ENCODE results near the gene MYO5A.

Gene MYO5A

DNA sequence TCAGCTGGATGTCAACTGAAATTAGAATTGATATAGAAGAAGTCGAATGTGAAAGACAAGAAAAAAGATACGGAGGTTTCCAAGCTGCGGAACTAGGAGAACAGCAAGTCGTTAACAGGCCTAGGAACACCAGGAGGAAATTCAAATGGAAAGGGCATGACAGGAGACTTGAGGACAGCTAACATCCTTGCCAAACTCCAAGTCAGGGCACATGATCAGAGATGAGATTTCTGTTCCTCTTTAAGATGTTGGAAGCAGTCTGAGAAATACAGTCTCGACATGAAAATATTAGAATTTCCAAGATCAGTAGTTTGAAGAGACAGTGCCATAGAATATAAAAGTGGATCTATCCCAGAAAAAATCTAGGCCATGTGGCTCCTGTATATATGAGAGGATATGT, 5.0 kb downstream of the MYO5A start:
- no peak for DNase-seq (ENCODE audit: low read depth in 2 of 2)
- no peak overlapping the region for H3K4me3 ChIP-seq (replicated peaks in 1 of 2; ENCODE audit: low read depth in 2 of 2, low read length in 2 of 2)
- TF ChIP-seq, protein P1, sequence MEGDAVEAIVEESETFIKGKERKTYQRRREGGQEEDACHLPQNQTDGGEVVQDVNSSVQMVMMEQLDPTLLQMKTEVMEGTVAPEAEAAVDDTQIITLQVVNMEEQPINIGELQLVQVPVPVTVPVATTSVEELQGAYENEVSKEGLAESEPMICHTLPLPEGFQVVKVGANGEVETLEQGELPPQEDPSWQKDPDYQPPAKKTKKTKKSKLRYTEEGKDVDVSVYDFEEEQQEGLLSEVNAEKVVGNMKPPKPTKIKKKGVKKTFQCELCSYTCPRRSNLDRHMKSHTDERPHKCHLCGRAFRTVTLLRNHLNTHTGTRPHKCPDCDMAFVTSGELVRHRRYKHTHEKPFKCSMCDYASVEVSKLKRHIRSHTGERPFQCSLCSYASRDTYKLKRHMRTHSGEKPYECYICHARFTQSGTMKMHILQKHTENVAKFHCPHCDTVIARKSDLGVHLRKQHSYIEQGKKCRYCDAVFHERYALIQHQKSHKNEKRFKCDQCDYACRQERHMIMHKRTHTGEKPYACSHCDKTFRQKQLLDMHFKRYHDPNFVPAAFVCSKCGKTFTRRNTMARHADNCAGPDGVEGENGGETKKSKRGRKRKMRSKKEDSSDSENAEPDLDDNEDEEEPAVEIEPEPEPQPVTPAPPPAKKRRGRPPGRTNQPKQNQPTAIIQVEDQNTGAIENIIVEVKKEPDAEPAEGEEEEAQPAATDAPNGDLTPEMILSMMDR (IDR thresholded peaks at IDR 0.05; ENCODE audit: low read depth, low read length): no peak

DNA sequence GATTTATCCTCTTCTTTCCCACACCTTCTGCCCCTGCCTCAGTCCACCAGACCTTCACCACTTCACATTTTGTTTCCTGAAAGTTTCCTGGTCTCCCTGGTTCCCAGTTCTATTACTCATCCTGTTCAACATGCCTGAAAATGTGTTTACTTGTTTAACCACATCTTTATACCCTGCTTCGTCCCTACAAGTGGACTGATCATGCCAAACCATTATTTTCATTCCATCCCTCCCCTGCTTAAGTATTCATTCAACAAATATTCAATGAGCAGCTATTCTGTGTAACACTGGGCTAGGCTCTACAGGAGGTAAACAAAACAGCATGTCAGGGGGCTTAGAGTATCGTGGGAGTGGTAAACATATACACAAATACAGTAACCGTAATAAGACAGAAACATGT, 5.5 kb downstream of the MYO5A start:
- H3K4me3 ChIP-seq (replicated peaks in 1 of 2; ENCODE audit: low read depth in 2 of 2, low read length in 2 of 2): no peak overlapping the region
- TF ChIP-seq, protein P1 (IDR thresholded peaks at IDR 0.05; ENCODE audit: low read depth, low read length): no peak
- DNase-seq (ENCODE audit: low read depth in 2 of 2): peak; percentile 41 to 82

DNA sequence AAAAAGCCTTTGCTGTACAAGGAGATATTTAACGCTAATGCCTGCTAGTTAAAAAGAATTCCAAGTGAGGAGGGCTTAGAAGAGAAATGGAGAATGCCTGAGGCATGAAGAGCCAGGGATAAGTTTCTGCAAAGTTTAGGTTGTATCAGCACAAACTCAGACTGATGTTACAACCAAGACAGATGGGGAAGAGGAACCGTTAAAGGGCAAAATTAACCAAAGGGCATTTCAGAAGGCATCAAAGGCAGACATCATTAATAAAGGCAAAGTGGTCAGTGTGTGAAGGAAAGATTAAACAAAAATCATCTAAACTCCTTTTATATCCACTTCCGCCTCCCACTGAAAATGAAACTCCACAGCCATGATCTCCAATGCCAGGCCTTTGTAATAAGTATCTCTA, 7.0 kb downstream of the MYO5A start:
- TF ChIP-seq, protein P1 (IDR thresholded peaks at IDR 0.05; ENCODE audit: low read depth, low read length): no peak
- H3K4me3 ChIP-seq (replicated peaks in 1 of 2; ENCODE audit: low read depth in 2 of 2, low read length in 2 of 2): no peak overlapping the region
- DNase-seq (ENCODE audit: low read depth in 2 of 2): no peak

DNA sequence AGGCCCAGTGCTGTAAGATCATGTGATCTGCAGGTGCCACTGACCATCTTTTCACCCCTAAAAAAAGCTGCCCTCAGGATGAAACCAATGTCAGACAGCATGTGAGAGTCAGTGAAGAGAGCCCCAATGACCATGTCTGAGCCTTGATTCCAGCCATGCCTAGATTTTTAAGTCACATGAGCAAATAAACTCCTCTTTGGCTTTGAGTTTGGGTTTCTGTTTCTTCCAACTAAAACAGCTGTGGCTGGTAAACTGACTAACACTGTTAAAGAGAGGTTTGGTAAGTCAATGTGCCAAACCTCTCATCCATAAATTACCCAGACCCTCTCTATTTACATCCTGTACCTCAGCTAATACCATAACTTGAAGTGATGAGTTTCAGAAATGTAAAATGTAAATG, 8.3 kb downstream of the MYO5A start:
- no peak overlapping the region for H3K4me3 ChIP-seq (replicated peaks in 1 of 2; ENCODE audit: low read depth in 2 of 2, low read length in 2 of 2)
- no peak for DNase-seq (ENCODE audit: low read depth in 2 of 2)
- TF ChIP-seq, protein P1 (IDR thresholded peaks at IDR 0.05; ENCODE audit: low read depth, low read length): no peak

DNA sequence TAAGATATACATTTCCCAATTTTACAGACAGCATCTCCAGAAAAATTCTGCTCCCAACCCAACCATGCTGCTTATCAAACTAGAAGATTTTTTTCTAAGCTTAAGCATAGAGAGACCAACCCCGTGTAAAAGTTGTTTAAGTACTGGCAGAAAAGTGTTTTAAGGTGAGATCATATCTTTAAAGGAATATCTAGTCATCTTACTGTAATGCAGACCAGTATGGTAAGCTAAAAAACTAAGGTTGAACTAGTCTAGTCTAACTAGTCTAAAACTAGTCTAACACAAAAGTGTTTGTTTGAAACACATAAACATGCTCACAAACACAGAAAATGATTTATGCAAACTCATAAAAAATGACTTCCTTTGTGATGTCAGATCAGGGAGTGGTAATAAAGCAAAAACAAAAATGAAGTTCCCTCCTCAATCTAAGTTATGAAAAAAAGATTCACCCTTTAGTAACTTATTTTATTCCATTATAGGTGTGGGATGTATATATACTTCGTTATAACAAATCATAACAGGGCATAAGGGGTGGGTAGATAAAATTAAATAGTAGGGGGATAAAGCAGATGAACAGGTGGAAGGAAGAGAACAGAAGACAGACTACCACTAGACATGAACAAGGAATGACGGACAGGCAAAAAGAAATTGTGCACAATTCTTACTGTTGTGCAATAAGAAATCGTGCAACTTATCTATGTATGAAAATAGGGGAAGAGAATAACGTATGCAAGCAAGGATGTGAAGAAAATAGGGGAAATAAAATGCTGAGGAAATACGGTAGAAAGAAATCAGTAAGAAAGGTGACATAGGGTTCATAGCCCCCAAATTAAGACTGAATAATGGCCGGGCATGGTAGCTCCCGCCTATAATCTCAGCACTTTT, 10.0 kb downstream of the MYO5A start:
- no peak overlapping the region for H3K4me3 ChIP-seq (replicated peaks in 1 of 2; ENCODE audit: low read depth in 2 of 2, low read length in 2 of 2)
- no peak for DNase-seq (ENCODE audit: low read depth in 2 of 2)
- TF ChIP-seq, protein P1 (IDR thresholded peaks at IDR 0.05; ENCODE audit: low read depth, low read length): no peak

DNA sequence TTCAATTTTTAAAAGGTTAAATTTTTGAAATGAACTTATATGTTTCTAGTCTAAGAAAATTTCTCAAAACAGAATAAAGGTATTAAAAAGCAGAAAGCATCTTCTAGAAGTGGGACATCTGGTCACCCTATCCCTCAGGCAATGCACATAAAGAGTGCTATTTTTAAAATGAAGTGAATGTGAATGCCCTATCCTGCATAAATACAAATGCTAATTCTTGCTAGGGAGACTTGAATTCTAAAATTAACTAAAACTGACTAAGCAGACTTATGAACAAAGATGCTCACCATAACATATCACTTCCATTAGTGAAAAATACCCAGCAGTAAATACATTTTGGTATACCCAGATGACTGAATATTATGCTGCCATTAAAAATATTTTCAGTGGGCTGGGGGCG, 11.7 kb downstream of the MYO5A start:
- H3K4me3 ChIP-seq (replicated peaks in 1 of 2; ENCODE audit: low read depth in 2 of 2, low read length in 2 of 2): no peak overlapping the region
- TF ChIP-seq, protein P1 (IDR thresholded peaks at IDR 0.05; ENCODE audit: low read depth, low read length): no peak
- no peak for DNase-seq (ENCODE audit: low read depth in 2 of 2)
